H9 (cell line): Measurements from ENCODE around the gene TMEM150B. TPM values are rescaled to one million over a fixed set of nuclear protein-coding genes. Genes with fewer than 3 reads are reported as not detected.

ENCODE experiments used
- DNase-seq: peaks from one replicate; pipeline ENCODE4 v3.0.0-alpha.2; 2017
- H2AFZ ChIP-seq: one replicate; pipeline ENCODE4 v1.6.1; 2013; ENCODE audit warnings: mild to moderate bottlenecking, low read length, control low read depth, moderate library complexity
- H2AK5ac ChIP-seq: 2 replicates; pipeline ENCODE4 v1.6.1; 2013; ENCODE audit warnings: low read length, control low read depth, mixed read lengths; ENCODE audit not compliant: insufficient read length
- H2BK120ac ChIP-seq: one replicate; pipeline ENCODE4 v1.6.1; 2013; ENCODE audit warnings: low read depth, mild to moderate bottlenecking, low read length, control low read depth, inconsistent platforms; ENCODE audit not compliant: poor library complexity, severe bottlenecking
- H2BK12ac ChIP-seq: 2 replicates; pipeline ENCODE4 v1.6.1; 2013; ENCODE audit warnings: low read length, control low read depth, mixed read lengths, low read depth; ENCODE audit not compliant: insufficient read length
- H2BK15ac ChIP-seq: 2 replicates; pipeline ENCODE4 v1.6.1; 2013; ENCODE audit warnings: low read depth, low read length, control low read depth
- H2BK20ac ChIP-seq: one replicate; pipeline ENCODE4 v1.6.1; 2013; ENCODE audit warnings: low read depth, mild to moderate bottlenecking, low read length, control low read depth, inconsistent platforms; ENCODE audit not compliant: poor library complexity, severe bottlenecking
- H2BK5ac ChIP-seq: 2 replicates; pipeline ENCODE4 v1.6.1; 2013; ENCODE audit warnings: low read length, control low read depth, mixed read lengths; ENCODE audit not compliant: insufficient read length
- H3K14ac ChIP-seq: 2 replicates; pipeline ENCODE4 v1.6.1; 2013; ENCODE audit warnings: low read length, control low read depth; ENCODE audit not compliant: insufficient read depth
- H3K18ac ChIP-seq: 2 replicates; pipeline ENCODE4 v1.6.1; 2013; ENCODE audit warnings: low read depth, mild to moderate bottlenecking, mixed read lengths, low read length, control low read depth; ENCODE audit not compliant: insufficient read length
- H3K23ac ChIP-seq: 2 replicates; pipeline ENCODE4 v1.6.1; 2013; ENCODE audit warnings: low read length, control low read depth, mixed read lengths, low read depth; ENCODE audit not compliant: insufficient read length
- H3K23me2 ChIP-seq: 2 replicates; pipeline ENCODE4 v1.6.1; 2013; ENCODE audit warnings: low read depth, mild to moderate bottlenecking, mixed read lengths, low read length, control low read depth; ENCODE audit not compliant: insufficient read length, poor library complexity, severe bottlenecking
- H3K27ac ChIP-seq: 2 replicates; pipeline ENCODE4 v1.5.1; 2013; ENCODE audit warnings: low read length, control low read depth, mixed read lengths, low read depth; ENCODE audit not compliant: insufficient read length
- H3K27me3 ChIP-seq: 2 replicates; pipeline ENCODE4 v1.6.1; 2013; ENCODE audit warnings: low read length, control low read depth, inconsistent platforms; ENCODE audit not compliant: insufficient read depth
- H3K4ac ChIP-seq: 2 replicates; pipeline ENCODE4 v1.6.1; 2013; ENCODE audit warnings: low read depth, mild to moderate bottlenecking, control low read depth, inconsistent platforms, low read length, moderate library complexity
- H3K4me1 ChIP-seq: 2 replicates; pipeline ENCODE4 v1.6.1; 2013; ENCODE audit warnings: low read length, control low read depth, inconsistent platforms; ENCODE audit not compliant: insufficient read depth
- H3K4me2 ChIP-seq: 2 replicates; pipeline ENCODE4 v1.6.1; 2013; ENCODE audit warnings: low read length, control low read depth, mixed read lengths; ENCODE audit not compliant: insufficient read length, insufficient read depth
- H3K56ac ChIP-seq: 2 replicates; pipeline ENCODE4 v1.6.1; 2013; ENCODE audit warnings: low read depth, mild to moderate bottlenecking, mixed read lengths, low read length, control low read depth; ENCODE audit not compliant: insufficient read length
- H3K79me1 ChIP-seq: 2 replicates; pipeline ENCODE4 v1.6.1; 2013; ENCODE audit warnings: low read depth, mild to moderate bottlenecking, moderate library complexity, low read length, control low read depth, inconsistent platforms; ENCODE audit not compliant: insufficient read depth, poor library complexity, severe bottlenecking
- H3K79me2 ChIP-seq: 2 replicates; pipeline ENCODE4 v1.6.1; 2013; ENCODE audit warnings: low read length, control low read depth, inconsistent platforms; ENCODE audit not compliant: insufficient read depth
- H3K9ac ChIP-seq: 2 replicates; pipeline ENCODE4 v1.6.1; 2013; ENCODE audit warnings: low read length, control low read depth, mixed read lengths; ENCODE audit not compliant: insufficient read length; ENCODE audit errors: extremely low read depth
- H3K9me3 ChIP-seq: one replicate; pipeline ENCODE4 v1.6.1; 2013; ENCODE audit warnings: low read depth, low read length, inconsistent platforms; ENCODE audit not compliant: control insufficient read depth
- H3T11ph ChIP-seq: one replicate; pipeline ENCODE4 v1.6.1; 2013; ENCODE audit warnings: mild to moderate bottlenecking, low read length, control low read depth, inconsistent platforms
- H4K20me1 ChIP-seq: one replicate; pipeline ENCODE4 v1.6.1; 2013; ENCODE audit not compliant: control insufficient read depth, insufficient read length, insufficient read depth
- H4K5ac ChIP-seq: 2 replicates; pipeline ENCODE4 v1.6.1; 2013; ENCODE audit warnings: low read depth, mild to moderate bottlenecking, mixed read lengths, low read length, control low read depth; ENCODE audit not compliant: insufficient read length
- H4K8ac ChIP-seq: replicated peaks from 2 replicates; pipeline ENCODE4 v1.6.1; 2013; ENCODE audit warnings: low read length, control low read depth, mixed read lengths, low read depth; ENCODE audit not compliant: insufficient read length
- H4K91ac ChIP-seq: 2 replicates; pipeline ENCODE4 v1.6.1; 2013; ENCODE audit warnings: low read depth, mild to moderate bottlenecking, moderate library complexity, mixed read lengths, low read length, control low read depth; ENCODE audit not compliant: insufficient read length
- H3K27ac Mint-ChIP-seq, 3 experiments: 2 replicates in 2 of 3; 3 replicates in 1 of 3; pipeline ENCODE4 v1.8.0; 2020 to 2021; ENCODE audit warnings: mixed read lengths in 3 of 3, mild to moderate bottlenecking in 1 of 3, moderate library complexity in 1 of 3
- H3K27me3 Mint-ChIP-seq: 2 replicates; pipeline ENCODE4 v1.8.0; 2021; ENCODE audit warnings: low read depth, mild to moderate bottlenecking, moderate library complexity, mixed read lengths
- H3K36me3 Mint-ChIP-seq, 3 experiments: 2 replicates in 2 of 3; 3 replicates in 1 of 3; pipeline ENCODE4 v1.8.0; 2020 to 2021; ENCODE audit warnings: low read depth in 3 of 3, mixed read lengths in 3 of 3; ENCODE audit not compliant: insufficient read depth in 1 of 3
- H3K4me1 Mint-ChIP-seq, 2 experiments: 2 replicates each; pipeline ENCODE4 v1.8.0; 2020; ENCODE audit warnings: mixed read lengths in 2 of 2
- H3K4me3 Mint-ChIP-seq, 2 experiments: 2 replicates in 1 of 2; 3 replicates in 1 of 2; pipeline ENCODE4 v1.8.0; 2020 to 2021; ENCODE audit warnings: mild to moderate bottlenecking in 2 of 2, mixed read lengths in 2 of 2, moderate library complexity in 1 of 2
- H3K9me3 Mint-ChIP-seq, 2 experiments: 2 replicates in 1 of 2; 3 replicates in 1 of 2; pipeline ENCODE4 v1.8.0; 2020; ENCODE audit warnings: mild to moderate bottlenecking in 2 of 2, mixed read lengths in 2 of 2, moderate library complexity in 1 of 2
- CTCF ChIP-seq: fragments of 200-600 bp; sonication (generic); conservative IDR thresholded peaks from 3 replicates; pipeline ENCODE4 v1.8.0; 2021; ENCODE audit warnings: antibody characterized with exemption, mild to moderate bottlenecking
- WGBS: extraction: QIAGEN DNeasy Blood & Tissue Kit; methylation state at CpG from one replicate; pipeline ENCODE4 v1.1.7; 2013; ENCODE audit warnings: missing lambda C conversion rate, low lambda C conversion rate, mixed read lengths; ENCODE audit not compliant: insufficient read length; ENCODE audit errors: extremely low coverage; 5-methylcytosine and 5-hydroxymethylcytosine counted together
- total RNA-seq: library from RNA; stranded (reverse); gene quantifications from 2 replicates; pipeline ENCODE4 v1.2.1, GENCODE V29; 2021

Gene TMEM150B
- total RNA-seq, 1 experiment from 2014 or later, result 0.63 TPM

- no peaks in the 10 kb centered on the region for H3K79me1 ChIP-seq
- WGBS, result no CpG with 5 or more reads among the region's 10 CpGs
- no peak overlapping the region for H3K9ac ChIP-seq
- Mint-ChIP-seq H3K4me1 (peaks cover 13 to 23% of the 10 kb centered on the region in 2 experiments), H3K4me3 (no peak overlapping the region), H3K27me3 (no peaks in the 10 kb centered on the region; the same call in 1 of the 2 replicates), H3K36me3 (peaks cover 31 to 63% (median 60%) of the 10 kb centered on the region in 3 experiments; a peak in 6 of 7 replicates), H3K9me3 (no peaks in the 10 kb centered on the region), H3K27ac (peak overlapping the region in 1 of 3 experiments; percentile 9; a peak in 1 of 7 replicates)
- H3K27ac ChIP-seq, result no peak overlapping the region
- no peak overlapping the region for H2BK15ac ChIP-seq
- H4K8ac ChIP-seq, result no peak overlapping the region
- no peak overlapping the region for H2AK5ac ChIP-seq
- no peak overlapping the region for H2BK20ac ChIP-seq
- TF ChIP-seq CTCF, result no peak
- H2BK120ac ChIP-seq, result no peak overlapping the region
- no peak overlapping the region for H4K5ac ChIP-seq
- H3K14ac ChIP-seq, result no peak overlapping the region
- H3K79me2 ChIP-seq, result no peaks in the 10 kb centered on the region
- H3K4me1 ChIP-seq, result no peaks in the 10 kb centered on the region; the same call in 1 of the 2 replicates
- no peak overlapping the region for H3K23ac ChIP-seq
- no peak overlapping the region for H3K18ac ChIP-seq
- DNase-seq, result no peak
- no peak overlapping the region for H4K91ac ChIP-seq
- no peak overlapping the region for H2AFZ ChIP-seq
- H3T11ph ChIP-seq, result no peak overlapping the region
- H3K27me3 ChIP-seq, result no peaks in the 10 kb centered on the region
- no peak overlapping the region for H2BK12ac ChIP-seq
- no peak overlapping the region for H2BK5ac ChIP-seq
- no peak overlapping the region for H3K4ac ChIP-seq
- H4K20me1 ChIP-seq, result no peaks in the 10 kb centered on the region
- no peaks in the 10 kb centered on the region for H3K23me2 ChIP-seq
- H3K9me3 ChIP-seq, result no peaks in the 10 kb centered on the region
- H3K4me2 ChIP-seq, result no peak overlapping the region
- no peak overlapping the region for H3K56ac ChIP-seq
Measured at GRCh38 chr19:55299991-55300390, 25.1 kb downstream of the TMEM150B start.
